SU-DHL-6 (cell line): Measurements from ENCODE around the gene MTA3.

Source experiments
- EZH2phosphoT487 ChIP-seq: fragments of 200-600 bp; sonication (generic), shearing (Covaris generic); conservative IDR thresholded peaks from 2 replicates; pipeline ENCODE4 v1.6.1; 2018; ENCODE audit warnings: mild to moderate bottlenecking, antibody characterized with exemption, low read length, moderate library complexity, mixed read lengths
- TF ChIP-seq, protein P1 (sequence below): fragments of 200-600 bp; sonication (generic); IDR thresholded peaks from one replicate; pipeline ENCODE4 v1.5.1; 2017; ENCODE audit warnings: antibody characterized with exemption, mild to moderate bottlenecking, low read length, moderate library complexity; ENCODE audit not compliant: insufficient read depth, poor library complexity, severe bottlenecking

DNA sequence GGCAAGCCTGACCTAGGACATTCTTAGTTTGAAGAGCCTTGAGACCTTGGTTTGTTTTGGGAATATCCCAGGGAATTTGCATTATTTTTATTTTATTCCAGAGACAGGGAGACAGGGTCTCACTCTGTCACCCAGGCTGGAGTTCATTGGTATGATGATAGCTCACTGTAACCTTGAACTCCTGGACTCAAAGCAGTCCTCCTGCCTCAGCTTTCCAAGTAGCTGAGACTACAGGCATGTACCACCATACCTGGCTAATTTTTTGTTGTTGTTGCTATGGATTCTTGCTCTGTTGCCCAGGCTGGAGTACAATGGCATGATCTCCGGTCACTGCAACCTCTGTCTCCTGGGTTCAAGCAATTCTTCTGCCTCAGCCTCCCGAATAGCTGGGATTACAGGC lies 4.8 kb downstream of the MTA3 start:
- TF ChIP-seq, protein P1, sequence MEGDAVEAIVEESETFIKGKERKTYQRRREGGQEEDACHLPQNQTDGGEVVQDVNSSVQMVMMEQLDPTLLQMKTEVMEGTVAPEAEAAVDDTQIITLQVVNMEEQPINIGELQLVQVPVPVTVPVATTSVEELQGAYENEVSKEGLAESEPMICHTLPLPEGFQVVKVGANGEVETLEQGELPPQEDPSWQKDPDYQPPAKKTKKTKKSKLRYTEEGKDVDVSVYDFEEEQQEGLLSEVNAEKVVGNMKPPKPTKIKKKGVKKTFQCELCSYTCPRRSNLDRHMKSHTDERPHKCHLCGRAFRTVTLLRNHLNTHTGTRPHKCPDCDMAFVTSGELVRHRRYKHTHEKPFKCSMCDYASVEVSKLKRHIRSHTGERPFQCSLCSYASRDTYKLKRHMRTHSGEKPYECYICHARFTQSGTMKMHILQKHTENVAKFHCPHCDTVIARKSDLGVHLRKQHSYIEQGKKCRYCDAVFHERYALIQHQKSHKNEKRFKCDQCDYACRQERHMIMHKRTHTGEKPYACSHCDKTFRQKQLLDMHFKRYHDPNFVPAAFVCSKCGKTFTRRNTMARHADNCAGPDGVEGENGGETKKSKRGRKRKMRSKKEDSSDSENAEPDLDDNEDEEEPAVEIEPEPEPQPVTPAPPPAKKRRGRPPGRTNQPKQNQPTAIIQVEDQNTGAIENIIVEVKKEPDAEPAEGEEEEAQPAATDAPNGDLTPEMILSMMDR = no peak
- no peak for TF ChIP-seq EZH2phosphoT487
